Activated B cell treated with CpG ODN at 0.5 μM for 24 hours (primary cell): ENCODE results near the gene MPZL1. TPM values are rescaled to one million over a fixed set of nuclear protein-coding genes. Genes with fewer than 3 reads are reported as not detected.
A peak's percentile ranks its signal among the peaks of the same experiment; 100 is the strongest.

ENCODE experiments used
- ATAC-seq: fragments of 200-7000 bp; cut with Tn5 transposase; one replicate; pipeline ENCODE4 v1.10.0; 2021; ENCODE audit warnings: low read depth, mild to moderate bottlenecking, moderate library complexity
- CTCF ChIA-PET: fragments of 350-600 bp; sonication (Branson Sonifier 250); formaldehyde crosslinking; loops from one replicate; lab custom pipeline; 2021; ENCODE audit warnings: antibody characterized with exemption; lab: Charles Lee
- POLR2A ChIA-PET: fragments of 350-600 bp; sonication (Branson Sonifier 250); formaldehyde crosslinking; loops from one replicate; lab custom pipeline; 2021; ENCODE audit warnings: antibody characterized with exemption; lab: Charles Lee
- DNase-seq: peaks from one replicate; pipeline ENCODE4 v3.0.0; 2022
- H3K27ac Mint-ChIP-seq: one replicate; pipeline ENCODE4 v1.8.0; 2020; ENCODE audit warnings: mixed read lengths
- H3K27me3 Mint-ChIP-seq: one replicate; pipeline ENCODE4 v1.8.0; 2021; ENCODE audit warnings: mixed read lengths
- H3K36me3 Mint-ChIP-seq: one replicate; pipeline ENCODE4 v1.8.0; 2021; ENCODE audit warnings: low read depth, mixed read lengths
- H3K4me1 Mint-ChIP-seq: one replicate; pipeline ENCODE4 v1.8.0; 2021; ENCODE audit warnings: mixed read lengths
- H3K4me3 Mint-ChIP-seq: one replicate; pipeline ENCODE4 v1.8.0; 2020; ENCODE audit warnings: mild to moderate bottlenecking, mixed read lengths
- H3K9me3 Mint-ChIP-seq: one replicate; pipeline ENCODE4 v1.8.0; 2020; ENCODE audit warnings: mixed read lengths
- intact Hi-C: fragments of 100-400 bp; cut with micrococcal nuclease; formaldehyde crosslinking; loops from one replicate; pipeline ENCODE4 v1.15.1; 2024
- total RNA-seq: library from RNA; stranded (reverse); gene quantifications from 2 replicates; pipeline ENCODE4 v1.2.3, GENCODE V29; 2022
- TF ChIP-seq, protein P1 (sequence below): fragments of 200-600 bp; IDR thresholded peaks from one replicate; pipeline ENCODE4 v1.8.0; 2022; ENCODE audit warnings: antibody characterized with exemption, mild to moderate bottlenecking

The MPZL1 gene
- total RNA-seq, 1 donor from 2014 or later: 27.2 TPM

GRCh38 chr1:167751676-167752075 lies 29.9 kb downstream of the MPZL1 start:
- Mint-ChIP-seq H3K9me3 (no peaks in the 10 kb centered on the region), H3K4me1 (peaks cover 80% of the 10 kb centered on the region), H3K27me3 (no peaks in the 10 kb centered on the region), H3K4me3 (no peak overlapping the region), H3K36me3 (no peaks in the 10 kb centered on the region), H3K27ac (no peak overlapping the region)
- ChIA-PET POLR2A (interaction anchor here (1.1 kb wide), 1 partner anchor 8 kb away, joined by 3 read pairs; no protein-coding TSS in a partner anchor), CTCF (no interaction called here)
- intact Hi-C loops: loop anchor here (2.0 kb wide), 1 partner anchor 51 kb away; no protein-coding TSS in a partner anchor
- DNase-seq (no peak), ATAC-seq (no peak)
- TF ChIP-seq, protein P1, sequence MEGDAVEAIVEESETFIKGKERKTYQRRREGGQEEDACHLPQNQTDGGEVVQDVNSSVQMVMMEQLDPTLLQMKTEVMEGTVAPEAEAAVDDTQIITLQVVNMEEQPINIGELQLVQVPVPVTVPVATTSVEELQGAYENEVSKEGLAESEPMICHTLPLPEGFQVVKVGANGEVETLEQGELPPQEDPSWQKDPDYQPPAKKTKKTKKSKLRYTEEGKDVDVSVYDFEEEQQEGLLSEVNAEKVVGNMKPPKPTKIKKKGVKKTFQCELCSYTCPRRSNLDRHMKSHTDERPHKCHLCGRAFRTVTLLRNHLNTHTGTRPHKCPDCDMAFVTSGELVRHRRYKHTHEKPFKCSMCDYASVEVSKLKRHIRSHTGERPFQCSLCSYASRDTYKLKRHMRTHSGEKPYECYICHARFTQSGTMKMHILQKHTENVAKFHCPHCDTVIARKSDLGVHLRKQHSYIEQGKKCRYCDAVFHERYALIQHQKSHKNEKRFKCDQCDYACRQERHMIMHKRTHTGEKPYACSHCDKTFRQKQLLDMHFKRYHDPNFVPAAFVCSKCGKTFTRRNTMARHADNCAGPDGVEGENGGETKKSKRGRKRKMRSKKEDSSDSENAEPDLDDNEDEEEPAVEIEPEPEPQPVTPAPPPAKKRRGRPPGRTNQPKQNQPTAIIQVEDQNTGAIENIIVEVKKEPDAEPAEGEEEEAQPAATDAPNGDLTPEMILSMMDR: no peak

GRCh38 chr1:167752219-167752985 lies 30.6 kb downstream of the MPZL1 start:
- intact Hi-C loops: loop anchor here (2.0 kb wide), 1 partner anchor 50 kb away; no protein-coding TSS in a partner anchor
- H3K36me3 Mint-ChIP-seq: no peaks in the 10 kb centered on the region
- no peak for ATAC-seq
- peak overlapping the region; percentile 77 for H3K4me3 Mint-ChIP-seq
- DNase-seq: no peak
- peak overlapping the region; percentile 84 for H3K27ac Mint-ChIP-seq
- no peaks in the 10 kb centered on the region for H3K27me3 Mint-ChIP-seq
- CTCF ChIA-PET: interaction anchor here (1.2 to 2.2 kb wide), 4 partner anchors 37 to 197 kb away, joined by 4 to 17 read pairs (median 5); no protein-coding TSS in a partner anchor
- no peaks in the 10 kb centered on the region for H3K9me3 Mint-ChIP-seq
- POLR2A ChIA-PET: interaction anchor here (0.7 to 2.2 kb wide), 8 partner anchors 9 to 532 kb away, joined by 3 to 12 read pairs (median 6); partner anchors contain the start of genes MPZL1 and POU2F1
- TF ChIP-seq, protein P1: no peak
- peaks cover 80% of the 10 kb centered on the region for H3K4me1 Mint-ChIP-seq

DNA sequence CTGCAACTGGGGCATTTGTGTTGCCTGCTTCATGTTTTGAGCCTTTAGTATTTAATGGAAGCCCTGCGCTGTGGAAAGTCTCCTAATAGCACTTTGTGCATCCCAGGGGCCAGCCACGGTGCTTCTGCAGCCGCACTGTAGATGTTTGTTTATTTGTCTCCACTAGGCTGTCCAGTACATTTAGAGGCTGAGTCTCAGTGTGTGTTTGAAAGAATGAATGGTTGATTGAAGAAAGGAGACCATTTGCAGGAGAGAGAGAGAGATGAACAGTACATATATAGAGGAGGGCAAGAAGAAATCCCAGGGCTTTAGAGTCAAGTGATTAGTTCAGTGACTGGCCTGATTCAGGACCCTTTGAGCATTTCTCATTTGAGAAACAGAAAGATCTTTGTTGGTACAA lies 33.9 kb downstream of the MPZL1 start:
- POLR2A ChIA-PET: interaction anchor here (0.7 kb wide), 1 partner anchor 26 kb away, joined by 4 read pairs; no protein-coding TSS in a partner anchor
- TF ChIP-seq, protein P1: no peak
- intact Hi-C loops: loop anchor here (2.0 kb wide), 1 partner anchor 17 kb away; no protein-coding TSS in a partner anchor
- ATAC-seq: no peak
- Mint-ChIP-seq H3K36me3 (no peaks in the 10 kb centered on the region), H3K4me3 (no peak overlapping the region), H3K27ac (no peak overlapping the region), H3K9me3 (no peaks in the 10 kb centered on the region), H3K4me1 (peaks cover 65% of the 10 kb centered on the region), H3K27me3 (no peaks in the 10 kb centered on the region)
- DNase-seq: no peak
- CTCF ChIA-PET: interaction anchor here (0.6 kb wide), 1 partner anchor 21 kb away, joined by 4 read pairs; no protein-coding TSS in a partner anchor

DNA sequence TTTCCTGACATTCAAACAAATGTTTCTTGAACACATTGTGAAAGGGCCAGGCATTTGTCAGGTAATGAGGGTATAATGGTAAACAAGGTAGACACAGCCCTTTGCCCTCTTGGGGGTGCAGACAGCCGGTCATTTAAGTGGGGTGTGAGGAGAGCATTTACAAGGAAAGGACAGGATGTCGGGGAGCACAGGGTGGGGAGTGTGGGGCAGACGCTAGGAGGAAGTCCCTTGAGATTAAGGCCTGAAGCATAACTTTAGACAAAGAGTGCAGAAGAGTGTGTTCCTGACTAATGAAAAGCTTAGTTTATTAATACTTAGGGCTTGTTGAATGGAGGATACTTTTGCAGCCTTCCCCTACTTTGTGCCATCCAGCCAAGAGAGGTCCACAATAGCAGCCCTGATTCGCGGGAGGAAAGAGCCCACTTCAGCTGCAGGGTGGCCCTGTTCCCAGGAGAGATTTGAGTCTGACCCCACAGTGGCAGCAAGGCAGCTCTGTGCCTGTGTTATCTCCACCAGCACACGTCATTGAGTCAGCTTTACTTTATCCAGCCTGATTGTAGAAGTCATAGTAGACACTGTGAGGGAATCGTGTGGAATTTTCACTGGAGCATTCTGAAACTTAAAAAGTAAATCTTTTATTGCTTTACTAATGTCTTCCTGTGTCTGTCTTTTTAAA lies 35.1 kb downstream of the MPZL1 start:
- ChIA-PET POLR2A (interaction anchor here (0.5 kb wide), 1 partner anchor 92 kb away, joined by 4 read pairs; no protein-coding TSS in a partner anchor), CTCF (no interaction called here)
- TF ChIP-seq, protein P1: no peak
- H3K27me3 Mint-ChIP-seq: no peaks in the 10 kb centered on the region
- ATAC-seq (no peak), DNase-seq (no peak)
- peak overlapping the region; percentile 38 for H3K27ac Mint-ChIP-seq
- no peaks in the 10 kb centered on the region for H3K36me3 Mint-ChIP-seq
- intact Hi-C loops: loop anchor here (2.0 kb wide), 1 partner anchor 16 kb away; no protein-coding TSS in a partner anchor
- peak overlapping the region; percentile 24 for H3K4me3 Mint-ChIP-seq
- no peaks in the 10 kb centered on the region for H3K9me3 Mint-ChIP-seq
- H3K4me1 Mint-ChIP-seq: peaks cover 68% of the 10 kb centered on the region
